OCI-M1 (cell line): ENCODE results near the gene NKX6-2.
"Not testable (repeated sequence)": the region's sequence is repeated elsewhere in the genome, so short reads cannot be mapped to it uniquely, and the experiment has no call there.

Source experiments
- DNase-seq: peaks from one replicate; lab custom pipeline; 2025; lab: John Stamatoyannopoulos, UW

Gene NKX6-2

DNA sequence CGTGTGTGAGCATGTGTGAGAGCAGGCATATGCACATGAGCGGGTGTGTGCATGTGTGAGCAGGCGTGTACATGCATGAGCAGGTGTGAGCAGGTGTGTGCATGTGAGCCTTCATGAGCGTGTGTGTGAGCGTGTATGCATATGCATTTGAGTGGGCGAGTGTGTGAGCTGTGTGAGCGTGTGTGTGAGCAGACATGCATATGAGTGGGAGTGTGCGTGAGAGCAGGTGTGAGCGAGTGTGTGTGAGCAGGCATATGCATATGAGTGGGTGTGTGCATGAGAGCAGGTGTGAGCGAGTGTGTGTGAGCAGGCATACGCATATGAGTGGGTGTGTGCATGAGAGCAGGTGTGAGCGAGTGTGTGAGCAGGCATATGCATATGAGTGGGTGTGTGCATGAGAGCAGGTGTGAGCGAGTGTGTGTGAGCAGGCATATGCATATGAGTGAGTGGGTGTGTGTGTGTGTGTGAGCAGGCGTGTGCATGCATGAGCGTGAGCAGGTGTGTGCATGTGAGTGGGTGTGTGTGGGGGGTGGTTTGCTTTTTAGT is 30.7 kb downstream of the NKX6-2 start:
- DNase-seq = no peak

DNA sequence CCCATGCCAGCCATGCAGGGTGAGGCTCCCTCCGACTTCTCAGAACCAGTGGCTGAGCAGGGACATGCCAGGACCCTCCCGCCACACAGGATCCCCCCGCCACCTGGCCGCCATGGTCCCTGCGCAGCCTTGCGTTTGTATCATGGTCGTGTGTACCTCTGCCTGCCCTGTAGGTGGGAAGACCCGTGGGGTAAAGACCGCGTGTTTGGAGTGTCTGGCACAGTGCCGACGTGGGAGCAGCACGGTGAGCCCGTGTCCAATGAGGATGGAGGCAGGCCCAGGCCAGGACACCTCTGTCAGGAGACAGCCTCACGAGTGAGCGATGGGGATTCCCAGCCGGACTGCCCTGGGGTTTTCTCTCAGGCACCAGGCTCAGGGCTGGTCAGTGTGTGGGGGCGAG is 31.9 kb downstream of the NKX6-2 start:
- DNase-seq = no peak

DNA sequence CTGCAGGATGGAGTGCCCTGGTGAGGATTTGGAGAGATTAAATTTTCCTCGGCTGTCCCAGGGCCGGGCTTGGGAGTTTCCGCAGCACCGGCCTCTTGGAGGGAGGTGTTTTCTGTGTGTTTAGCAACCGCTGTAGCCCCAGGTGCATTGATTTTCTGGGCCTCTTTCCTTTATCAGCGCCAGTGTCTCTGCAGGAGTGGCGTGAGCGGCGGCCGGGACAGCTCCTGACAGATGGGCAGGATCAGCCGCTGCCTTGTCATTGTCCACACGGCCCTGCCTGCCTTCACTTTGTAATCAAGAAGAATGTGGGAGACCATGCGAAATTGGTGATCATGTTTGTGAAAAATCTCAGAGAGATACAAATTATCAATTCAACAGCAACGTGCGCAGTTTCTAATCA is 32.4 kb downstream of the NKX6-2 start:
- DNase-seq = no peak

DNA sequence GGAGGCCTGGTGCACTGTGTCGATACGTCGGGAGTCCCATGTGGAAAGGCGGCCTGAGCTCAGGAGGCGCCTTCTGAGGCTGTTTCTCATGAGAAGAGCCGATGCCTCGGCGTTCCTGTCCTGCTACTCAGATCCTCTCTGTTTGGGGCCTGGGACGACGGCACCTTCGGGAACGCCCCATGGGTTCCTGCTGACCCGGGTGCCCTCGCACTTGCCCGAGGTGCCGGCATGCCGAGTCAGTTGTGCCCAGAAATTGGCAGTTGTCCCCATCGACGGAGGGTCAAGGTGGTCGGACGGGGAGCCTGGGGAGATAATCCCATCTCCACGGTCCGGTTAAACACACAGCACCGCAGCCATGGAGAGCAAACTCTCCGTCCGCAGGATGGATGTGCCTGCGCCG is 33.0 kb downstream of the NKX6-2 start:
- no peak for DNase-seq

DNA sequence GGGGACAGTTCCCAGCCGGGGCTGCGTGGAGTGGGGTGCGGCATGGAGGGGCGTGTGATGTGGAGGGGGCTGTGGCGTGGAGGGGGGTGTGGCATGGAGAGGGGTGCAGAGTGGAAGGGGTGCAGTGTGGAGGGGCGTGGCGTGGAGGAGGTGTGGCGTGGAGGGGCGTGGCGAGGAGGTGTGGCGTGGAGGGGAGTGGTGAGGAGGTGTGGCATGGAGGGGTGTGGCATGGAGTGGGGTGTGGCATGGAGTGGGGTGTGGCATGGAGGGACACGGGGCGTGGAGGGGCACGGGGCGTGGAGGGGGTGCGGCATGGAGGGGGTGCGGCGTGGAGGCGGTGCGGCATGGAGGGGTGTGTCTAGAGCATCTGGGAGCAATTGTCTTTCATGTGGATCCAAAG is 33.6 kb downstream of the NKX6-2 start:
- DNase-seq = no peak

DNA sequence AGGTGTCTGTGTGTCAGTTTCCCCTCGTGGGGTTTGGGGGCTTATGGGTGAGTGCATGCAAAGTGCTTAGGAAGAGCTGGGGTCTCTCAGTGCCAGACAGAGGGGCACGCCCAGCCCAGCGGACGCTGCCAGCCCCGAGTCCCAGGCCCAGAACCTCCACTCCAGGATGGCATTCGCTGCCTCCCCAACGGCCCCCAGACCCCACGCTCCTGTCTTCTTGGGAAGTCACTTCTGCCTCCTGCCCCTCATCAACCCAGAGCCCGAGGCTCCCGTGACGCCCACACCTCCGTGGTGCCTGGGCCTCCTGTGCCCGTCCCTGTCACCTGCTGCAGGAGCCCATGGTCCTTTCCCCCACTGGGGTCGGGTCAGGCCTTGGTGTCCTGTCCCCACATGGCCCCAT is 35.0 kb downstream of the NKX6-2 start:
- DNase-seq = no peak

DNA sequence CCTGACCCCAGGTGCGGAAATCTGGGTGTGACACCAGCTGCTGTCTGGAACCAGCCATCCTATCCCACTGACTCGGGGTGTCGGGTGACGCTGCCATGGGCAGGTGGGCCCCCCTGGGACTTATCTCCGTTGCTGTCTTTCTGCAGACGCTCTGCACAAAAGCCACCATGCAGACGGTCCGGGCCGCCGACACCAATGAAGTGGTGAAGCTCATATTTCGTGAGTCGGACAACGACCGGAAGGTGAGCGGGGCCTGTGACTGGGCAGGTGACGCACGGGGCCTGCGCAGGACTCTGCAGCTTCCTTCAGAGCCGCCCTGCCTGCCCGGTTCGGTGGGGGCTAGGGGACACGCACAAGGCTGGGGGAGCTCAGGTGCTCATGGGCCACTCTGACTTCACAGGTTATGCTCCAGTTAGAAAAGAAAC is 36.6 kb downstream of the NKX6-2 start:
- no peak for DNase-seq

DNA sequence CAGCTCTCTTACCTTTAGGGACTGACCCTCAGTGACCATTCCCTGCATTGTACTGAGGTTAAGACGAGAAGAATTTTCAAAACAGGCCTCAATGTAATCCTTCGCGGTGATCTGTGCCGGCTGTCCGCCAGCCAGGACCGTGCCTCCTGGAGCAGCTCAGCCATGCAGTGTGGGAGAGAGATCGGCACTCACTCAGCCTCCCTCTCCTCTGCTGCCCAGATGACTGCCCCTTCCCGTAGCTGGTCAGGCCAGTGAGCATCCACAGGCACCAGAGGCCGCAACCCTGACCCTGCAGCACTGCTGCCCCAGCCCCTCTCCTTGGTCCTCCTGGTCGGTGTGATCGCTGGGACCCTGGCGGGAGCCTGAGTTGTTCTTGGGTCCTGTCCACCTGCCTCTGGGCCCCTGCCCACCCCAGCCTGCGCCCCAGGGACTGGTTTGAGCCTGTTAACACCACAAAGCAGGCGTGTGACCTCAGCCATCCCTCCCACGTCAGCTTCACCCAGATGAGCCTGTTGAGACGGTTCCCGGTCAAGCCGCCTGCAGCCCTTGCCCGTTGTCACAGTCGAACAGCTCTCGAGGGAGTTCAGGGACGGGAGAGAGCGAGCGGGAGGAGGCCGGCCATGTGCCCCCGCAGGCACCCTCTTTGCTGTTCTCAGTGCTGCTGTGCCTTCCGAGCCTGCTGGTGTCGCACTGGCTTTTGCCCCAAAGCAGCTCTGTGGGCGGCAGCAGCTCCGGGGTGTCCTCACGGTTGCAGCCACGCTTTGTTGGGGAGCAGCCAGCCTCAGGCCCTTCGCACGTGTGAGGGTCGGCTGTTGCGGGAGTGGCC is 37.2 kb downstream of the NKX6-2 start:
- DNase-seq = no peak

DNA sequence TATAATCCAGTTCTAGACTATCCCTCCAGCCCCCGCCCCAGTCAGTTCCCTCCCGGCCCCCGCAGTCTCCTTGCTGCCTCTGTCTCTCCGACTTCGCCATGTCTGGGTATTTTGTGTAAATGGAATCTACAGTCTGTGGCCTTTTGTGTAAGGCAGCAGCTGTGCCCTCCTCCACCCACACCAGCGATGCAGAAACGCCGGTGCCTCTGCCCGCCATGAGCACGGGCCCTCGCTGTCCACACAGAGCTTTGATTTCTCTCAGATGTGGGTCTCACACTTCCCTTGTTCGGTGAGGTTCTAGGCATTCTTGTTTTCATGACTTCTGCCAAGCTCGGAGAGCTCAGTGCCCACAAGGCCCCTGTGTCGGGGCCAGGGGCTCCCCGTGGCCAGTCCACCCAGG is 37.8 kb downstream of the NKX6-2 start:
- DNase-seq = no peak

DNA sequence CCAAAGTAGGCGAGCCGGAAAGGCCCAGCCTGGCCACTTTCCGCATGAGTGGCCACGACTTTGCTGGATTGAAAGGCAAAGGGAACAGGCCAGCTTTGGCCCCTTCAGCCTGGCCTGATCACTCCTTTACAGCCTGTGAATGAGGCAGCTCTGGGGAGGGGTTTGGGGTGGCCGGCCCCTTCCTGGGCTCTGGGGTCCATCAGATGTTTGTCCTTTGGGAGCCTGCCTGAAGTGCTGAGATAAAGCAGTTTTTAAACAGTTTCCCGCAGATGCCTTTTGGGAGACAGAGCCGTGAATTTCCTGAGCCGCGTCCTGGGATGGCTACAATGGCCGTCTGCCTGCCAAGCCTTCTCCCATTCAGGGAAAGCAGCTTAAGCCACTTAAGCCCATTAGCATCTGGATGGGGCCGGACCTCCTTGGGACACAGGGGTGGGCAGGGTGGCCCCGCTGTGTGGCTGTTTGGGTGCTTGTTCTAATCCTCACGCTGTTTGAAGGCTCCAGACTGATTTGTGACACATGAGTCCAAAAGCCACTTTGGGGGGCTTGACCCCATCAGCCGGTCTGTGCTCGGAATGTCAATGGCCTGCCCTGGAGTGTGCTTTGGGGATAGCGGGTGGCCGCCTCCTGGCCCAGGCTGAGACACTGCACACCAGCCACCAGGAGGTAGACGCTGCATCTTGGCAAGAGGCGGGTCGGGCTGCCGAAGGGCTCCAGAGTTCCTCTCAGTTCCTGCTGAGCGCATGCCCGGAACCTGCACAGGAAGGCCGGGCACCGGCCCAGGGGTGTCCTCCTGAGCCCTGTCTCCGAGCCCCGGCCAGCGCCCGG is 38.9 kb downstream of the NKX6-2 start:
- DNase-seq = no peak

DNA sequence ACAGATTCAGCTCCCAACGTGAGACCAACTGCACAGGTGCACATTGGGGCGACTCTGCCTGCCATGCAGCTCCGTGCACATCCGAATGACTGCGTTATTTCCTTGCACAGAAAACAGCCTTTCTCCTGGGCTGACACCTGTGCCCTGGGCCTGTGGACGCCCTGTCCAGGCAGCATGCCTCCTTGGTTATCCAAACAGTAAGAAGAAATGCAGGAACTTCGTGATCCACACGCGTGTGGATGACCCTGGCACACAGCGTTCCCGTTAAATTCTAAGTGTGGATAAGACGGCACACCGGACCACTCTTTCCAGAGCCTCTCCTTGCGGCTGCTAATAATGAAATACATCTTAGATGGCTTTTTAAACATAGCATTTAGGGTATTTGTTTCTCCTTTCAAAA is 39.6 kb downstream of the NKX6-2 start:
- DNase-seq = no peak

DNA sequence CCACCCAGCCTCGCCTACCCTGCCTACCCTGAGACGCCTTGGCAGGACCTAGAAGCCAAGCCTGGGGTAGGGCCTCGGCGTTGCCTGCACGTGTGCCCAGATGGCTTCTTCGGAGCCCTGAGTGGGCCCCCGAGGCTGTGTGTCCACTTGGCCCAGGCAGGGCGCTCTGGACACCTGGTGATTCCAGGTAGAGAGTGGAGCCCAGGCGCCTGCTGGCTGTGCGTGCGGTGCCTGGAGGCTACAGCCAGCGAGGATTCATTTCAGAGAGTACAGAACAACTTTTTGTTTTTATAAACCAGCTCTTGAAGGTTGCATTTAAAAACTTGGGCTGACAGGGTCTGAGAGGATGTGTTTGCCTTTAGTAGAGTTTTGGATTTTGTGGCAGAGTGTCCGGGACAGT is 40.0 kb downstream of the NKX6-2 start:
- no peak for DNase-seq

DNA sequence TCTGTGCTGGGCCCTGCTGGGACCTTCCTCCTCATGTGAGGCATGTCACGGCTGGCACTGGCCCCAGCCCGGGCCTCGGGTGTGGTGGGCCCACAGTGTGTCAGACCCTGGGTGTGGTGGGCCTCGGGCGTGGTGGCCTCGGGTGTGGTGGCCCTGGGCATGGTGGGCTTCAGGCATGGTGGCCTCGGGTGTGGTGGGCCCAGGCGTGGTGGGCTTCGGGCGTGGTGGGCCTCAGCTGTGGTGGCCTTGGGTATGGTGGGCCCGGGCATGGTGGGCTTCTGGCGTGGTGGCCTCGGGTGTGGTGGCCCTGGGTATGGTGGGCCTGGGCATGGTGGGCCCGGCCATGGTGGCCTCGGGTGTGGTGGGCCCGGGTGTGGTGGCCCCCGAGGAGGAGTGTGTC is 40.4 kb downstream of the NKX6-2 start:
- DNase-seq = no peak

DNA sequence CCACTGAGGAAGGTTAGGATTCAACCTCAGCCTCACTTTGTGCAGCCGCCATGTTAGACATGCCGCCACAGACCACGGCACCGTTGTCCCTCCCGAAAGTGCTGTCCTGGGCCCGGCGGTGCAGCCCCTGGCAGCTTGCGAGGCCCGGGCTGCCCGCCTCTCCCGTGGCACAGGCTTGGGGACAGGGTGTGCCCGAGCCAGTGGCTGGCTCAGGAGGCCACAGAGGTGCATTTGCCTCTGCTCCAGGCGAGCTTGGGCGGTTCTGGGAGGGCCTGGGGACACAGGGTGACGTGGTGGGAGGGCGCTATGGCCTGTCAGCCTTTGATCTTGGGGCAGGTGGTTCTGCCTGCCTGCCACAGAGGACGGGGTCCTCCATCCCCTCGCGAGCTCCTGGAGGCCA is 41.1 kb downstream of the NKX6-2 start:
- DNase-seq = no peak

DNA sequence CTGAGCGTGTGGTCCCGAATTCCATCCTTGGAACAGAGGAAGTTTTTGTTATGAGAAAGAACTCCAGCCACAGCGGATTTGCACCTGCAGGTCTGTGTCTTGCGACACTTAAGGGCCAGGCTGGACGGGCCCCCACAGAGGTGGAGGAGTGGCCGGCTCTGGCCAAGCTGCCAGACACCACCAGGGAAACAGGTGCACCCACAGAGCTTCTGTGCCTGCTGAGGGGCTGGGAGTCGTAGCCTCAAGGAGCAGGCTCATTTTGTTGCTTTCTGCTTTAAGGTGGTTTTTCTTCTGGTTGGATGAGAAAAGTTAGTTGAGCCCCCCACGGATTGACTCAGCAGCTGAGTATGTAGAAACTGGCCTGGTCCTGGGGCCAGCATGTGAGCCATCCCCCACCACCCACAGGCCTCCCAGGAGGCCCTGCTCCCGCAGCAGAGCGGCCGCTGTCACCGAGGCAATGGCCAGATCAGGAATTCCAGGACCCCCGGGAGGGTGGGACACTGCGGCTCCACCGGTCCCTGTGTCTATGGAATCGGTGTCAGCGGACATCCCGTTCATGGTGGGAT is 41.9 kb downstream of the NKX6-2 start:
- DNase-seq = no peak

DNA sequence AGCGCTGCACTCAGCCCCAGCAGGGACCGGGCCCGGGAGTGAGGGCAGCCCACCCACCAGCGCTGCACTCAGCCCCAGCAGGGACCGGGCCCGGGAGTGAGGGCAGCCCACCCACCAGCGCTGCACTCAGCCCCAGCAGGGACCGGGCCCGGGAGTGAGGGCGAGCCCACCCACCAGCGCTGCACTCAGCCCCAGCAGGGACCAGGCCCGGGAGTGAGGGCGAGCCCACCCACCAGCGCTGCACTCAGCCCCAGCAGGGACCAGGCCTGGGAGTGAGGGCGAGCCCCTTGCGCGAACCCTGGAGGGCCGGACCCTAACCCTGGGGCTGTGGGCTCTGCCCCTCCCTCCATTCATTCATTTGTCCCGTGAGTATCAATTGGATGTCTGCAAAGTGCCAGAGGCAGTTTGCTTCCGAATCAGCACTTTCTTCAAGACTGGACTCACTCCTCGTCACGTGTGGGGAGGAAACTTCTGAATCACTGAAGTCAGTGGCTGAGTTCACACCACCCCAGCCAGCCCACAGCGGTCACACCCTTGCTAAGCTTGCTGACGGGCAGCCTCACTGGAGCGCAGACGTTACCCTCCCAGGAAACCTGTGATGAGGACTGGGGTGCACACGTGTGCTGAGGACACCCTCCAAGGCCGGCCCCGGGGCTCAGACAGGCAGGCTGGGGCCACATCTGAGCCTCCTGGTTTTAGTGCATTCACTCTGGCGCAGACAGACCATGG is 42.6 kb downstream of the NKX6-2 start:
- DNase-seq = not testable (repeated sequence)

DNA sequence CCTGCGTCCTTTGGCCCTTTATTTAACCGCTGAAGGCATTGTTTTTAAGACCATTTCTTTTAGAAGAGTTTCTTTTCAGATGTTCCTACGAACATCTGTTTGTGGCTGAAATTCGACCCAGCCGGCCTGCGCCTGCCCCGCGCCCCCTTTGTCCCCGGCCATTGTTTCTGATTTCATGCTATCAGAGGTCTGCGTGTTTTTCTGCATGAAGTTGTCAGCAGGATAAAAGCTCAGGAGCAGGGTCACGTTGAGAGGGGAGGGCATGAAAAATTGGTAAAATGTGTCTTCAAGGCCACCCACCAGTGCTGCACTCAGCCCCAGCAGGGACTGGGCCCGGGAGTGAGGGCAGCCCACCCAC is 43.1 kb downstream of the NKX6-2 start:
- DNase-seq = no peak

DNA sequence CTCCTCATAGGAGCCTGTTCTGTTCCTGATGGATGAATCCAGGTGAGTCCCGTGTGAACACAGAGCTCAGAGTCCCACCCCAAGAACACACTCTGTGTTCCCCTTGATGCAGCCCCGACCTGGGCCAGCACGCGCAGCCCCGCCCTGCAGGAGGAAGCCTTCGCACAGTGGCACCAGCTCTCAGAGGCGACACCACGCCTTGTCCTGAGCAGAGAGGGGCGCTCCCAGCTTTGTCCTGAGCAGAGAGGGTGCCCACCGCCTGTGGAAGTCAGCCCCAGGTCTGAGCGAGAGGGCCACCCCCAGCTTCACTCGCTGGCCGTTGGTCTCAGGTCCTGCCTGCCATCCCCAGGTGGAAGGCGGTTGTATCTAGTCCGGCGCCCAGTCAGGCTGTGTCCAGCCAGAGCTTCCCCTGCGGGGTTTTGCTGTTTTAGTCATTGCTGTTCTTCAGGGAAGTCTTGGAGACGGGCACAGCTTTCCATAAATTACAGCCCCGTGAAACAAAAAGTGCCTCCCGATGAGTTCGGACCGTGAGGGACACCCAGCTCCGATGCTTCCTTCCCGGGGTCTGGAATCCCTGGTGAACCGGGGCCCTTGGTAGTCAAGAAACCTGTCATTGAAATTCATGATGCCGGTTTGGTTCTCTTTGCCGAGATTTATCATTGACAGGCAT is 43.6 kb downstream of the NKX6-2 start:
- no peak for DNase-seq

DNA sequence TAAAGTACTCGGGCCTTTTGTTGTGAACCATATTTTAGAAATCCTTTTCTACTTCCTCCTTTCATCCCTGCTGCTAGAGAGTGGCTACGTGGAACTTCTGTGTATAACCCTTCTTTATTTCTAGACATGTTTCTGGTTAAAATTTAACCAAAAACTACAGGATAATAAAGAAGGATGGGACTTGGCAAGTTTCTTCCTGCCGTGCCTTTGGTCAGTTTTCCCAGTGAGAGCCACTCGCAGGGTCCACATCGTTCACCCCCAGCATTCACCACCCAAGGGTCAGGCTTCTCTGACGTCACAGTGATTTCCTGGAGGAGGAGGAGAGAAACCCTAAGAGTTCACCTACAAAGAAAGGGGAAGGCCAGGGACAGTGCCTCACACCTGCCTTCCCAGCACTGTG is 45.4 kb downstream of the NKX6-2 start:
- no peak for DNase-seq

DNA sequence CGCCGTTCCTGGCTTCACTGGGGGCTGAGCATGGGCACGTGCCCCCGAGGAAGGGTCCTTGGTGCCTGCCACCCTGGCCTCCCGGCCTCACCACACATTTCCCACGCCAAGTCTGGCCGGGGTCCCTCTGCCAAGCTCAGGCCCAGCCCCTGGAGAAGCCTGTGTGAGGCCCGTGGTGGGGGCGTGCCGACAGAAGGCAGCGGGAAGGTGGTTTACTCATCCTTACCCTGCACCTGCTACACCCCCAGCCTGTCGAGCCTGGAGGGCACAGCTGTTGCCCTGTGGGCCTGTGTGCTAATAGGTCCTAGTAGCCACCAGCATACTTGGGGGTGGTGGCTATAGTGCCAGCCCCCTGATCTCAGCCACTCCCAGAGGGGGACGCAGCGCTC is 46.7 kb downstream of the NKX6-2 start:
- DNase-seq = no peak

DNA sequence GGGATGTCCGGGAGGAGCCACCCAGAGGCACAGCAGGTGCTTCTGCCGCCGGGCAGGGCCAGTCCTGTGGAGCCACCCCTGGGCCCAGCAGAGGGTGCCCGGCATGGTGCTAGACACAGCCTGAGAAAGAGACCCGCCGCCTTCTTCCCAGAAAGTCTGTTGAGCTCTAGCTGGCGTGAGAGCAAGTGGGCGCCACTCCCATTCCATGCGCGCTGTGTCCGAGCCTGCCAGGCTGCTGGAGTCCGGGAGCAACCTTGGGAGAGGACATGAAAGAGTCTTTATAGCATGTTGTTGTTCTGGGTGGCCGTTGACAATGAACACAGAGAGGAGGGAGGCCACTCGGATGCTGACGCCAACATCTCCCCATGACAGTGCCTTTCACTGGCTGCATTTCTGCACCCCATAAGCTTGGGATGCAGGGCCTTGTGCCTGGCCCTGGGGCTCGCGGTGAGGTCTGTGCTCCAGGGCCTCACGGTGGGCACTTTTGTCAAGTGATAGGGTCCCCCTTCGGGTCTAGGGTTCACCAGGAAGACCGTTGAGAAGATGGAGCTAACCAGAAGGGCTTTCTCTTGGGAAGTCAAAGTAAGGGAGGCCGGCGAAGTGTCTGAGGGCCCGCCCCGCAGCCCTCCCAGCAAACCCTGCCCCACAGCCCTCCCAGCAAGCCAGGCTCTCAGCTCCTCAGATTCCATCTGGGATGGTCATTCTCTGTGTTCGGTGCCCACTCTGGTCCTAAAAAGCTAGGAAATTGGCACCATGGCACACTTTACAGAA is 47.3 kb downstream of the NKX6-2 start:
- no peak for DNase-seq
